ENCODE data around the gene BRMS1.

DNA sequence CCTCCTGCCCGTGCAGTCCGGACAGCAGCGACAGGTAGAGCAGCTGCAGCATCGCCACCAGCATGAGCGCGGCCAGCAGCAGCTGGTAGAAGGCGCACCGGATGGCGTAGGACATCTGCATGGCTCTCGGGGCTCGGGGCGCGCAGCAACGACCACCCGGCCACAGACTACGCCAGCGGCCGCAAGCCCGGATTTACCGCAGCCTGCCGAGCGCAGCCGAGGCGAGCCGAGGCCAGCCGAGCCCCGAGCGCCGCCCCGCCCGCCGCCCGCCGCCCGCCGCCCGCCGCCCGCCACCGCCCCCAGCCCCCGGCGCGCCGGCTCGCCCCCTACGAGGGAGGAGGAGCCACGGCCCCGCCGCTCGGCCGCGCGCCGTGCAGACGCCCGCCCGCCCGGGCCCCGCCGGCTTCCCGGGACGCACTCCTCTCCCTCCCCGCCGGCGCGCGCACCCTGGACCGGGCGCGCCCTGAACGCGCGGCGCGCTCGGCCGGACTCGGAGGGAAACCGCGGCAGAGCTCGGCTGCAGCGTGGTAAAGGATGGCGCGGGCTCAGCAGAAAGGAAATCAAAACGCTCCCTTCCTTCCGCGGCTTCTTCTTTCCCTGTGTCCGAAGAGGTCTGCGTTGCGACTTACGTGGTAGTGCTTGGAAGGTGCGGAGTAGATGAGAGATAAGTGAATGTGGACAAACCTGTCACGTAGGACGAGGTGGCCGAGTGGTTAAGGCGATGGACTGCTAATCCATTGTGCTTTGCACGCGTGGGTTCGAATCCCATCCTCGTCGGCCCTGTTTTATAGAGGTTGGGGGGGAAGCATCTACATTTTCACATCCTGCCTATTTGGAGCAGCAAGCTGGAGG is 2.7 kb upstream of the BRMS1 start, which contains the start of gene B4GAT1:
- no peak for TF ChIP-seq EZH2 (IDR thresholded peaks at IDR 0.05; ENCODE audit: insufficient read depth, poor library complexity, severe bottlenecking)
- TF ChIP-seq EZH2phosphoT487 (IDR thresholded peaks at IDR 0.05; ENCODE audit: insufficient read depth, low read depth): no peak
